ENCODE data around the gene TGM2. TPM values are rescaled to one million over a fixed set of nuclear protein-coding genes. Genes with fewer than 3 reads are reported as not detected.

The TGM2 gene
- total RNA-seq, 3 donors from 2014 or later: 14.9 to 62.2 (median 33.3) TPM

GRCh38 chr20:38193586-38194105, 28.6 kb upstream of the TGM2 start:
- Histone ChIP-seq H3K36me3 (ENCODE audit: low read depth) (no peaks in the 10 kb centered on the region), H3K9me3 (no peaks in the 10 kb centered on the region), H3K4me3 (no peak overlapping the region), H3K4me1 (ENCODE audit: low read depth) (no peaks in the 10 kb centered on the region)
- no peak for TF ChIP-seq CTCF (IDR thresholded peaks at IDR 0.05)
- DNase-seq (no peak), ATAC-seq (no peak)
- intact Hi-C loops (cut with DNase I, micrococcal nuclease): no loop called here

GRCh38 chr20:38192323-38192885, 27.3 kb upstream of the TGM2 start:
- no peak for ATAC-seq
- intact Hi-C loops (cut with DNase I, micrococcal nuclease): no loop called here
- Histone ChIP-seq H3K4me1 (ENCODE audit: low read depth) (no peaks in the 10 kb centered on the region), H3K36me3 (ENCODE audit: low read depth) (no peaks in the 10 kb centered on the region), H3K9me3 (no peaks in the 10 kb centered on the region), H3K4me3 (no peak overlapping the region)
- TF ChIP-seq CTCF (IDR thresholded peaks at IDR 0.05): no peak
- DNase-seq: no peak

GRCh38 chr20:38191654-38192053, 26.6 kb upstream of the TGM2 start:
- intact Hi-C loops (cut with DNase I, micrococcal nuclease): no loop called here
- Histone ChIP-seq H3K4me3 (no peak overlapping the region), H3K4me1 (ENCODE audit: low read depth) (no peaks in the 10 kb centered on the region), H3K9me3 (no peaks in the 10 kb centered on the region), H3K36me3 (ENCODE audit: low read depth) (no peaks in the 10 kb centered on the region)
- DNase-seq: no peak
- no peak for ATAC-seq
- no peak for TF ChIP-seq CTCF (IDR thresholded peaks at IDR 0.05)

GRCh38 chr20:38190936-38191371, 25.9 kb upstream of the TGM2 start:
- intact Hi-C loops (cut with DNase I, micrococcal nuclease): no loop called here
- H3K4me3 ChIP-seq: no peak overlapping the region
- H3K4me1 ChIP-seq (ENCODE audit: low read depth): no peaks in the 10 kb centered on the region
- no peaks in the 10 kb centered on the region for H3K36me3 ChIP-seq (ENCODE audit: low read depth)
- DNase-seq: no peak
- no peaks in the 10 kb centered on the region for H3K9me3 ChIP-seq
- no peak for TF ChIP-seq CTCF (IDR thresholded peaks at IDR 0.05)
- ATAC-seq: no peak

GRCh38 chr20:38190166-38190565, 25.1 kb upstream of the TGM2 start:
- intact Hi-C loops (cut with DNase I, micrococcal nuclease): no loop called here
- Histone ChIP-seq H3K36me3 (ENCODE audit: low read depth) (no peaks in the 10 kb centered on the region), H3K4me1 (ENCODE audit: low read depth) (no peaks in the 10 kb centered on the region), H3K9me3 (no peaks in the 10 kb centered on the region), H3K4me3 (no peak overlapping the region)
- no peak for TF ChIP-seq CTCF (IDR thresholded peaks at IDR 0.05)
- no peak for DNase-seq
- ATAC-seq: no peak

GRCh38 chr20:38187517-38187916, 22.4 kb upstream of the TGM2 start:
- DNase-seq (no peak), ATAC-seq (no peak)
- intact Hi-C loops (cut with DNase I, micrococcal nuclease): no loop called here
- Histone ChIP-seq H3K36me3 (ENCODE audit: low read depth) (no peaks in the 10 kb centered on the region), H3K9me3 (no peaks in the 10 kb centered on the region), H3K4me3 (no peak overlapping the region), H3K4me1 (ENCODE audit: low read depth) (no peaks in the 10 kb centered on the region)
- TF ChIP-seq CTCF (IDR thresholded peaks at IDR 0.05): no peak
